Colonic mucosa (tissue), 4 donors: ENCODE data around the gene CST11. TPM values are rescaled to one million over a fixed set of nuclear protein-coding genes. Genes with fewer than 3 reads are reported as not detected.

Experiments used
- DNase-seq: peaks from one replicate; pipeline ENCODE4 v3.0.0-alpha.2; 2020
- H3K27ac ChIP-seq: fragments of 200-600 bp; one replicate; pipeline ENCODE4 v1.8.0; 2021
- H3K27me3 ChIP-seq: fragments of 200-600 bp; one replicate; pipeline ENCODE4 v1.8.0; 2021
- H3K36me3 ChIP-seq: fragments of 200-600 bp; one replicate; pipeline ENCODE4 v1.8.0; 2021
- H3K4me1 ChIP-seq: fragments of 200-600 bp; one replicate; pipeline ENCODE4 v1.8.0; 2021; ENCODE audit warnings: mild to moderate bottlenecking
- H3K4me3 ChIP-seq: fragments of 200-600 bp; one replicate; pipeline ENCODE4 v1.8.0; 2021
- H3K9ac ChIP-seq, 2 donors: one replicate each; pipeline ENCODE4 v1.7.0; 2013; ENCODE audit warnings: control low read depth in 2 of 2, low read depth in 2 of 2, low read length in 2 of 2
- H3K9me3 ChIP-seq: fragments of 200-600 bp; one replicate; pipeline ENCODE4 v1.8.0; 2021
- intact Hi-C: fragments of 100-400 bp; cut with DNase I; formaldehyde crosslinking; loops from one replicate; pipeline ENCODE4 v1.14.1; 2022
- total RNA-seq, 2 donors: library from RNA; stranded (reverse); fragmentation: NEBNext Ultra II Directional in 1 of 2; extraction: Animal tissue kit (Norgen Biotek cat#: 25700) in 1 of 2; gene quantifications; one replicate each; pipeline ENCODE4 v1.2.1, GENCODE V29; 2021
- TF ChIP-seq, protein P1 (sequence below): fragments of 200-600 bp; IDR thresholded peaks from one replicate; pipeline ENCODE4 v1.8.0; 2022; ENCODE audit warnings: antibody characterized with exemption, mild to moderate bottlenecking
- donor health status: healthy.
- donor health status: DM: no; HTN: no; CAD: no.
- donor health status: DM: no; HTN: no; CAD: no.

Gene CST11
- total RNA-seq, 2 donors from 2014 or later: not detected

DNA sequence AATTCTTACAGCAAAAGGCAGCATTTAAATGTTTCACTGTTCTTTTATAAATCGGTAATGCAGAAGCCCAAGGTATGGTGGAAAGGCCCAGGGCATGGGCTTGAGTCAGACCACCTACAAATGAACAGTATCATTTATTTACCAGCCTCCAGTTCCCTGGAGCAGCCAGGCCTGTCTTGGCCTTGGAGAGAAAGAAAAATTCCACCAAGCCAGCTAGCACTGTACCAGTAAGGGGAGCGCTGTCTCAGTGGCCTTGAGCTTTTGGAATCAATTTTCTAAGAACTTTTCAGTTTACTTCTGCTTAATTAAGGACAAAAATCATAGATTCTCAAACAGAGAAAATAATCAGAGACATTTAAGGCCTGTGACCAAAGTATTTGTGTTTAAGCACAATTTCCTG, 43.7 kb downstream of the CST11 start:
- no peak overlapping the region for H3K4me3 ChIP-seq
- H3K27me3 ChIP-seq: no peaks in the 10 kb centered on the region
- DNase-seq: no peak
- H3K36me3 ChIP-seq: no peaks in the 10 kb centered on the region
- H3K9me3 ChIP-seq: no peaks in the 10 kb centered on the region
- no peak overlapping the region for H3K9ac ChIP-seq
- no peaks in the 10 kb centered on the region for H3K4me1 ChIP-seq
- TF ChIP-seq, protein P1, sequence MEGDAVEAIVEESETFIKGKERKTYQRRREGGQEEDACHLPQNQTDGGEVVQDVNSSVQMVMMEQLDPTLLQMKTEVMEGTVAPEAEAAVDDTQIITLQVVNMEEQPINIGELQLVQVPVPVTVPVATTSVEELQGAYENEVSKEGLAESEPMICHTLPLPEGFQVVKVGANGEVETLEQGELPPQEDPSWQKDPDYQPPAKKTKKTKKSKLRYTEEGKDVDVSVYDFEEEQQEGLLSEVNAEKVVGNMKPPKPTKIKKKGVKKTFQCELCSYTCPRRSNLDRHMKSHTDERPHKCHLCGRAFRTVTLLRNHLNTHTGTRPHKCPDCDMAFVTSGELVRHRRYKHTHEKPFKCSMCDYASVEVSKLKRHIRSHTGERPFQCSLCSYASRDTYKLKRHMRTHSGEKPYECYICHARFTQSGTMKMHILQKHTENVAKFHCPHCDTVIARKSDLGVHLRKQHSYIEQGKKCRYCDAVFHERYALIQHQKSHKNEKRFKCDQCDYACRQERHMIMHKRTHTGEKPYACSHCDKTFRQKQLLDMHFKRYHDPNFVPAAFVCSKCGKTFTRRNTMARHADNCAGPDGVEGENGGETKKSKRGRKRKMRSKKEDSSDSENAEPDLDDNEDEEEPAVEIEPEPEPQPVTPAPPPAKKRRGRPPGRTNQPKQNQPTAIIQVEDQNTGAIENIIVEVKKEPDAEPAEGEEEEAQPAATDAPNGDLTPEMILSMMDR: no peak
- intact Hi-C loops: no loop called here
- no peak overlapping the region for H3K27ac ChIP-seq

DNA sequence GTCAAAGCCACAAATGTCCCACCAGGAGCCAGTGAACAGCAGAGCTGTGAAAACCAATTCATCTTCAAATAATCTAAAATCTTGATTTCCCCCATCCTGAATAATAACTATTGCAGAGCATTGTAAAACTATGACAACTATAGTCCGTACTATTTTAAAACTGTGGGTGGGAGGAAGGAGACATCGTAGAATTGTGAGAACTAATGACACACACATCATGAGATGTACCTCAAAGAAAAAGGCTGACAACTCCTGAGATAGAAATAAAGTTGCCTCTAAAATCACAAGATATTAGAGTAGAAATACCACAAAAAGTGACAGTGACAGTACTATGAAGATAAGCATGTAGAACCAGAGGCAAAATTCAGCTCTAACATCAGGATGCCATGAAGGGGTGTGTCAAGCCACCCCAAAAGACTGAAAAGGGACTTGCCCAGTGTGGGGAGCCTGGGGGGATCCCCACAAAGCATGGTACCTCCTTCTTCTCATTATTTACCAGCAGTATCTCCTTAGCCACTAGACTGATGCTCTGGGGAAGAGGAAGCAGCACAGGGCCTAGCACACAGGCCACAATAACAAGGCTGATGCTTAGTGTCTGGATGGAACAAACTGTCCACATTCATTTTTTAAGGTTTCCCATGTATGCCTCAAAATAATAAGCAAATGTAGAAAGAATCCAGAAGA, 44.8 kb downstream of the CST11 start:
- DNase-seq: no peak
- H3K4me1 ChIP-seq: no peaks in the 10 kb centered on the region
- no peak overlapping the region for H3K9ac ChIP-seq
- no peaks in the 10 kb centered on the region for H3K9me3 ChIP-seq
- H3K4me3 ChIP-seq: no peak overlapping the region
- TF ChIP-seq, protein P1: no peak
- no peak overlapping the region for H3K27ac ChIP-seq
- intact Hi-C loops: no loop called here
- H3K36me3 ChIP-seq: no peaks in the 10 kb centered on the region
- H3K27me3 ChIP-seq: no peaks in the 10 kb centered on the region

DNA sequence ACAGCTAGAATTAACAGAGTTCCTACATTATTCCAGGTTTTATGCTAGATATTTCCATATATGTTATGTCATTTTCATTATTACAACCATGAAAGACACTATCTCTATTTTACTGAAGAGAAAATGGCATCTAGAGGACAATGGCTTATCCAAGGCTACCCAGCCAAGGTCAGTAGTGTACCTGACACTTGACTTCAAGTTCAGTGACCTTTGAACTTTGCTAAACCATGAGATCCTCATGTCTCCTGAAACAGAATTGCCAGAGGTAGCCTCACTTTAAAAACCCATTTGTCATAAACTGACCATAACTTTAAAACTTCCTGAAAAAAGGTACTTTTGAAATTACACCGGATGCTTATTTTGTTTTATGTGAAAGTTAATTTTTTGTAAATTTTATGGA, 45.8 kb downstream of the CST11 start:
- Histone ChIP-seq H3K4me1 (no peaks in the 10 kb centered on the region), H3K27ac (no peak overlapping the region), H3K27me3 (no peaks in the 10 kb centered on the region), H3K9me3 (no peaks in the 10 kb centered on the region), H3K4me3 (no peak overlapping the region), H3K36me3 (no peaks in the 10 kb centered on the region), H3K9ac (no peak overlapping the region)
- no peak for DNase-seq
- intact Hi-C loops: no loop called here
- TF ChIP-seq, protein P1: no peak

DNA sequence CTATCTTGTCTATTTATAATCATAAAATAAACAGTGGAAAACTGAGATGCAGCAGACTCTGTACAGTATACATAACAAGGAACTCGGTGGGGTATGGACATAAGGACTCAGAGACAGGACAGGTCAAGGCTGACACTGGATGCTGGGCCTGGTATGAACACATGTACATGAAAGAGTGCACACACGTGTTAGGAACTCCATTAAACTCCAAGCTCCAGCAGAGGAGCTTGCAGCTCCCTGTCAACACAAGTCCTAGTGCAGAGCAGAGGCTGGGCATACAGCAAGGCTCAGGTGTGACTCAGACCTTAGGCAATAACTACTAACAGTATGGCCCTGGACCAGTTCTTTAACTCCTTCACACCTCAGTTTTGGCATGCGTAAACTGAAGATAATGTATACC, 48.5 kb downstream of the CST11 start:
- no peak for DNase-seq
- intact Hi-C loops: no loop called here
- Histone ChIP-seq H3K36me3 (no peaks in the 10 kb centered on the region), H3K27ac (no peak overlapping the region), H3K9me3 (no peaks in the 10 kb centered on the region), H3K4me3 (no peak overlapping the region), H3K4me1 (no peaks in the 10 kb centered on the region), H3K27me3 (no peaks in the 10 kb centered on the region), H3K9ac (no peak overlapping the region)
- TF ChIP-seq, protein P1: no peak

DNA sequence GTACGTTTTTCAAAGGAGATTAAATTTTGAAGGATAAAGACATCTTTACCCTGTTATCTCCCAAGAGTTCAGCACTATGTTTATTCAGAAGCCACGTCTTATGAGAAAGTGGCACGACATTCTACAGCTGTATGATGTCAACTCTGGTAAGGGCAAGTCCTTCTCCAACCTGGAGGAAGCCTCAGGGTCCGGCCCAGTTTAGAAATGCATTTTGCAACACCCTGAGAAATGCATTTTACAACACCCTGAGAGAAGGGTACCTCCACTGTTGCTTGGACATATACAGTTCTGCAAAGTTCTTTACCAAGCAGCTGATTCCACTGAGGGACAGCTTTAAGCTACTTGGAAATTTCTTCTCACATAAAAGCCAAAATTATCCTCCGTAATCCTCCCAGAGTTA, 48.9 kb downstream of the CST11 start:
- H3K36me3 ChIP-seq: no peaks in the 10 kb centered on the region
- H3K9ac ChIP-seq: no peak overlapping the region
- intact Hi-C loops: no loop called here
- TF ChIP-seq, protein P1: no peak
- no peaks in the 10 kb centered on the region for H3K9me3 ChIP-seq
- H3K27ac ChIP-seq: no peak overlapping the region
- no peaks in the 10 kb centered on the region for H3K4me1 ChIP-seq
- DNase-seq: no peak
- no peak overlapping the region for H3K4me3 ChIP-seq
- H3K27me3 ChIP-seq: no peaks in the 10 kb centered on the region
